HG03175 (cell line): ENCODE measurements around the gene SP110.
"Not testable (repeated sequence)": the region's sequence is repeated elsewhere in the genome, so short reads cannot be mapped to it uniquely, and the experiment has no call there.

Experiments used
- ATAC-seq: cut with Tn5 transposase; IDR thresholded peaks from one replicate; pipeline ENCODE4 v1.9.1; 2021; ENCODE audit warnings: mild to moderate bottlenecking, moderate library complexity; ENCODE audit not compliant: unreplicated experiment

Gene SP110

DNA sequence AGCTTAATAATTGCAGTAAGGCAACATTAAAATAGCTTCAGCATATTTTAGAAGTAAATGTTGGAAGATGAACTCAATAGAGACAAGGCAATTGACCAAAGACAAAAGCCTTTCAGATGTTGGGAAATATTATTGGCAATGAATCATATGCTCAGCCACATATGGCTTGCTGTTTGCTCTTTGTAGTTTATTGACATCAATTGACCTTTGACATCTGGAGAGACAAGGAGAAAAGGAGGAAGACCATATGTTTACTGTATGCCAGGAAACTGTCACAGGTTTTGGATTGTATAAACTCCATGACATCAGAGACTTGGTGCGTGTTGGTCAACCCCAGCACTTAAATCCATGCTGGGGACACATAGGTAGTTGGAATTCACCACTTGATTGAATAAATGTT lies 90.4 kb downstream of the SP110 start:
- no peak for ATAC-seq

DNA sequence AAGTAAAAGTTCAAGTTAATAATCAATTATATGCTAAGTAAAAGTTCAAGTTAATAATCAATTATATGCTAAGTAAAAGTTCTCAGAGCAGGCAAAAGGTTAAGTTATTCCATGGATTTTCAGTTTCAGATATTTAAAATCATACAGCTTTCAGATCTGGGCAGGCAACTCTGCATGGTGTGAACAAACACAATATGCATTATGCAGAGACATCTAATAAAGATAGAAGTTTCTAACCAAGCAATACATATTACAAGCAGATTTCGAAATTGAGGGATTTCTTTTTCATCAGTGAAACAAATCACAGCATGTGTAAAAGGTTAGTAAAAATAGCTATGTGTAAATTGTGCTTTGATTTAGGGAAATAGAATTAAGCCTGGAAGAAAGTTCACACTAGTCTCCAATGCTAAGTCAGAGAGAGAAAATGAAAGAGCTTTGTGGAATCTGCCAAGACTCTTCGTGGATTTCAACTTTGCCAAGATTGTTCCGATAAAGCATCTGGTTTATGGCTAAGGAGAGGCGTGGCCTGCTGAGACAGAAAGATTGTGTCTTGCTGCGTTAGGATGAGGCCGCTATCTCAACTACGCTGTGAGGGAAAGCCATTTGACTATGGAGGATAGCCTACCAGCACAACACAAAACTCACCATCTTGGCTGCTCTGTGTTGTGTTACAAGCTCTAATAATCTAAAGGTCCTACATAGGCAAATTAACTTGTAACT lies 91.0 kb downstream of the SP110 start:
- no peak for ATAC-seq

DNA sequence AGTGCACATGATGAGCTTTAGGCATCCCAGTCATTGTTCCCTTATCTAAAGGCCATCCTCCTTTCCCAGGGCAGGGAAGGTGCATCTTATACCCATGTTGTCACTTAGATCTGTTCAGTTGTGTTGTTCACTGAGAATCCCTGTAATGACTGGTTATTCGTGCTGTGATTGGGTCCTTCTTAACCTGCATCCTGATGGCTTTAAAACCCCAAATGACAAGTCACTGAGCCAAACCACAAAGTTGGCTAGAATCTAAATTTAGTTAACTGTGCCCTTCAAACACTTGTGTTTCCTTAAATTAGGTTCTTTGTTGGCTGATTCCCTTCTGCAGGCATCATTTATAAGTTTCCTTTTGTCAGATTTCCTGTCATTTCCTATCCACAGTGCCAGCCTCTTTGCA lies 92.6 kb downstream of the SP110 start:
- ATAC-seq, result no peak

DNA sequence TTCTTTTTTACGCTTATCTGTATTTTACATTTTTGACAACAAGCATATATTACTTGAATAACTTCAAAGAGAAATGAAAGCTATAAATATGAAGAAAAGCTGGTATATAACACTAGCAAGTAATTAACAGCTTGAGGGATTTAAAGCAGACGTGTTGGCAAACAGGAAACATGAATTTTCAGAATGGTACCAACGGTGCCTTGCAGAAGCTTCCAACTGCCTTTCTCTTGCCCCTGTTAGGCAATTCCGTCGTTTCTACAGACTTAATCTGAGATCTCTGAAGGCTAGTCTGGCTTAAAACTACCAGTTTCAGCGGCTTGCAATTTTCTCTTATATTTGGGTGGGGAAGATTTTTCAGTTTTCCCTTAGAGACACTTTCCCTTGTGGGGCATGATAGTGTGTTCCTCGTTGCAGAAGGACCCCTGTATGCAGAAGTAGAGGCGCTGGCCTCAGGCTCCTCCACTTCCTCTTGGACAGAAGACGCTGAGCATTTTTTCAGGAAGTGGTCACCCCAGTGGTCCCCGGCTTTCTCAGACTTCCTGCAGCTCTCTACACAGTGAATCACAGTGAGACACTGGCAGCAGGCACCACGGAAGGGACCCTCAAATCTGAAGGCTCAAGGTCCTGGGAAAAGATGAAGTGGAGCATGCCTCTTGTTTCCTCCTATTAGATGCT lies 94.9 kb downstream of the SP110 start:
- peak; percentile 84 for ATAC-seq

DNA sequence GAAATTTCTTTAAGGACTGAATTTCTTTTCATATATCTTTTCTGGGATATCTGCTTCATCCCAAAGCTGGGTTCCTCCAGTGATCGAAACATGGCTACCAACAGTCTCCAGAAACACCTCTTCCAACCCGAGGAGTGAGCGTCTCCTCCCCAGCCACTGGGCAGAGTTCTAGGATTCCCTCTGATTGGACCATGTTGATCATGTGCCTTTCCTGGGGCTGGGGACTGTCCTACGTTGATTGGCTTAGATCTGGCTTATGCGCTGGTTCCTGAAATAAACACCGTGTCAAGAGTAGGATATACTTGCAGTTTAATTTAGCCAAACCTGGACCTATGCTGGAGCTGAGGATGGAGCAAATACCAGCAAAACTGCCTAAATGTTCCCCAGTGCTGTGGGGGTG lies 95.5 kb downstream of the SP110 start:
- no peak for ATAC-seq

DNA sequence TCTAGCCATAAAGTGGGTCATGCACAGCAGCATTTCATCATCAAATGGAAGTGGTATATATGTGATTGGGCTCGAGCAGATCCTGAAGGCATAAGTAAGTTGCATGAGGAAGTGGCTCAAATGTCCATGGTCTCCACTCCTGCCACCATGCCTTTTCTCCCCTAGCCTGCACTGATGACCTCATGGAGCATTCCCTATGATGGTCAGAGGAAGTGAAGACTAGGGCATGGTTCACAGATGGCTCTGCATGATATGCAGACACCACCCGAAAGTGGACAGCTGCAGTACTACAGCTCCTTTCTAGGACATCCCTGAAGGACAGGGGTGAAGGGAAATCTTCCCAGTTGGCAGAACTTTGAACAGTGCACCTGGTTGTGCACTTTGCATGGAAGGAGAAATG lies 99.4 kb downstream of the SP110 start:
- not testable (repeated sequence) for ATAC-seq

DNA sequence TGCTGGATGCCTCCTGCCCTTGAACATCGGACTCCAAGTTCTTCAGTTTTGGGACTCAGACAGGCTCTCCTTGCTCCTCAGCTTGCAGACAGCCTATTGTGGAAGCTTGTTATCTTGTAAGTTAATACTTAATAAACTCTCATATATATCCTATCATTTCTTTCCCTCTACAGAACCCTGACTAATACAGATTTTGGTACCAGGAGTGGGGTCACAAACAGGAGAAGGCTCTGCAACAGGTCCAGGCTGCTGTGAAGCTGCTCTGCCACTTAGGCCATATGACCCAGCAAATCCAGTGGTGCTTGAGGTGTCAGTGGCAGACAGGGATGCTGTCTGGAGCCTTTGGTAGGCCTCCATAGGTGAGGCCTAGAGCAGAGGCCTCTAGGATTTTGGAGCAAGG lies 100.0 kb downstream of the SP110 start:
- ATAC-seq, result not testable (repeated sequence)
